LNCAP (cell line): ENCODE results near the gene TBC1D14.

ENCODE experiments used
- TF ChIP-seq, protein P1 (sequence below): fragments of 450-650 bp; IDR thresholded peaks from 2 replicates; pipeline ENCODE4 v1.5.1; 2017; ENCODE audit warnings: mild to moderate bottlenecking

TBC1D14 gene

DNA sequence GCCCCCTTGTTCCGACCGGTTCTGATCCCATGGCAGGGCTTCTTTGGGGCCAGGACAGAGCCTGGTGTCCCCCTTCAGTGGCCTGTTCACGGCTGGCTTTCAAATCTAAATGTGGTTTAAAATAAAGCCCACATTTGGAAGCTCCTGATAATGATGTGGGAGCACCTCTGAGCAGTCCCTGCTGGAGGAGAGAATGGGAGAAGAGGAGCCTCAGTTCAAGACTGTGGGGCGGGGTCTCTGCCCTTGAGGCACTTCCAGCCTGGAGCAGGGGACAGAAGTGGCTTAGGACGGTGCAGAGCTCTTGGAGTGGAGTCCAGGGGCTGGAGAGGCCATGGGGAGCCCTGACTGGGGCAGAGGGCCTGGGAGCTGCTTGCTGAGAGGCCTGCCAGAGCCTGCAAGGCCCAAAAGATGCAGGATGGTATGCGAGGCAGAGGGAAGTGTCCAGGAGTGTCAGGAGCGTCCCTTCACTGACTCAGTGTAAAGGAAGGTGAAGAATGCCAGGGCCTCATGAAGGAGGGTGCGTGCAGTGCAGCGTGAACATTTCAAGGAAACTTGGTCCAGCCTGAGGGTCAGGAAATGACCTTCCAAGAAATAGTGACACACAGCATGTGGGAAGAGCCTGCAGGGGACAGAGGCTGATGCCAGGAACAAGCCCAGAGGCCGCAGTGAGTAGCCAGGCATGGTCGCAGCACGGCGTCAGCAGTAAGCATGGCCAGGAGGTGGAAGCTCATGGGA, 112.5 kb downstream of the TBC1D14 start:
- TF ChIP-seq, protein P1, sequence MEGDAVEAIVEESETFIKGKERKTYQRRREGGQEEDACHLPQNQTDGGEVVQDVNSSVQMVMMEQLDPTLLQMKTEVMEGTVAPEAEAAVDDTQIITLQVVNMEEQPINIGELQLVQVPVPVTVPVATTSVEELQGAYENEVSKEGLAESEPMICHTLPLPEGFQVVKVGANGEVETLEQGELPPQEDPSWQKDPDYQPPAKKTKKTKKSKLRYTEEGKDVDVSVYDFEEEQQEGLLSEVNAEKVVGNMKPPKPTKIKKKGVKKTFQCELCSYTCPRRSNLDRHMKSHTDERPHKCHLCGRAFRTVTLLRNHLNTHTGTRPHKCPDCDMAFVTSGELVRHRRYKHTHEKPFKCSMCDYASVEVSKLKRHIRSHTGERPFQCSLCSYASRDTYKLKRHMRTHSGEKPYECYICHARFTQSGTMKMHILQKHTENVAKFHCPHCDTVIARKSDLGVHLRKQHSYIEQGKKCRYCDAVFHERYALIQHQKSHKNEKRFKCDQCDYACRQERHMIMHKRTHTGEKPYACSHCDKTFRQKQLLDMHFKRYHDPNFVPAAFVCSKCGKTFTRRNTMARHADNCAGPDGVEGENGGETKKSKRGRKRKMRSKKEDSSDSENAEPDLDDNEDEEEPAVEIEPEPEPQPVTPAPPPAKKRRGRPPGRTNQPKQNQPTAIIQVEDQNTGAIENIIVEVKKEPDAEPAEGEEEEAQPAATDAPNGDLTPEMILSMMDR: no peak

GRCh38 chr4:7023486-7023885, 113.9 kb downstream of the TBC1D14 start:
- TF ChIP-seq, protein P1: no peak

DNA sequence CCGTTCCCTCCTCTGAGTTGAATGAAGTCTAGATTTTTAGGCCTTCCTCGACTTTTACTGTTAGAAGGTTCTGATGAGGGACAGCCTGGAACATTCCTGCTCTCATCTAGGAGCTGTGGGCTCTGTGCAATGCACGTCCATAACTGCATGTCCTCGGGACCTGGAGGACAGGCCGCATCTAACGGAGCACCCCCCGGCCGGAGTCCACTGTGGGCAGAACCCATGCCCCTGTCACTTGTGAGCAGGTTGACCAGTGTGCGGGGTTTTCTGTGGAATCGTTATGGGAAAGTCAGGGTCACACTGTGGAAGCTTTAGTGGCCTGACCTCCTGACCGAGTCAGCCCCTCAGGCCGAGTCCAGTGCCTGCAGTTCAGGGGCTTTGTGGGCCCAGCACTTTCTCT, 114.3 kb downstream of the TBC1D14 start:
- TF ChIP-seq, protein P1: no peak

GRCh38 chr4:7024336-7024890, 114.8 kb downstream of the TBC1D14 start:
- TF ChIP-seq, protein P1: no peak

DNA sequence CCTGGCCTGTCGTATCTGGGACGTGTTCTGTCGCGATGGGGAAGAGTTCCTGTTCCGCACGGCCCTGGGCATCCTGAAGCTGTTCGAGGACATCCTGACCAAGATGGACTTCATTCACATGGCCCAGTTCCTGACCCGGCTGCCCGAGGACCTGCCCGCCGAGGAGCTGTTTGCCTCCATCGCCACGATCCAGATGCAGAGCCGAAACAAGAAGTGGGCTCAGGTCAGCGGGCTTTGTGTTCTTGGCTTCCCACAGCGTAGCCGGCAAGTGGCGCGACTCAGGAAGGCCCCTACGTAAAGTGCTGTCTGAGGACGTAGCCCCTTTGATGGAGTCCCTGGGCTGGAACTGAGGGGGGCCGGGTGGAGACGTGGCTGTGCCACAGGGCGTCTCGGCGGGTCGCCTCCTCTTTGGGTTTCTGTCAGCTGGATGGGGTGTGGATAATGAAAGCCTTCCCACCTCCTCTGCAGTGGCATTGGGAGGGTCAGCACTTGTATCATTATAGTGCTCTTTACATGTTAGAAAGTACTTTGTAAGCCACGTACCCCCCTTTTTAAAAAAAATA, 115.5 kb downstream of the TBC1D14 start:
- TF ChIP-seq, protein P1: no peak

GRCh38 chr4:7026107-7026506, 116.5 kb downstream of the TBC1D14 start:
- TF ChIP-seq, protein P1: no peak

DNA sequence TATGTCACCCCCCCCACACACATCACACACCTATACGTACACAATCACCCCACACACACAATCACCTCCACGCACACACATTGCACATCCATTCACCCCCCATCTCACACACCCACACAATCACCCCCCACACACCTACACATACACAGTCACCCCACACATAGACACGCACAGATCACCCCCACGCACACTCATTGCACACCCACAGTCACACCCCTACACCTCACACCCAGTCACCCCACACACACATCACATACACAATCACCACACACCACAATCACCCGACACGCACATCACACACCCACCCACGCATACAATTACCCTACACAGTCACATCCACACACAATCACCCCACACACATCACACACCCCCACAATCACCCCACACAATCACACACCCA, 117.7 kb downstream of the TBC1D14 start:
- TF ChIP-seq, protein P1: no peak
